ENCODE results near the gene WNK1.

WNK1 gene

GRCh38 chr12:728781-729180 lies 23.6 kb upstream of the WNK1 start:
- DNase-seq (ENCODE audit: low read depth) = peak; percentile 28
- no peak overlapping the region for H3K4me3 ChIP-seq (ENCODE audit: low read depth, low read length)
- no peak for TF ChIP-seq CTCF (IDR thresholded peaks at IDR 0.05; ENCODE audit: insufficient read depth, low read depth, low read length, missing control alignments)

GRCh38 chr12:729221-729620 lies 23.2 kb upstream of the WNK1 start:
- no peak for TF ChIP-seq CTCF (IDR thresholded peaks at IDR 0.05; ENCODE audit: insufficient read depth, low read depth, low read length, missing control alignments)
- DNase-seq (ENCODE audit: low read depth) = no peak
- H3K4me3 ChIP-seq (ENCODE audit: low read depth, low read length) = no peak overlapping the region

GRCh38 chr12:730550-730949 lies 21.8 kb upstream of the WNK1 start:
- no peak for TF ChIP-seq CTCF (IDR thresholded peaks at IDR 0.05; ENCODE audit: insufficient read depth, low read depth, low read length, missing control alignments)
- no peak for DNase-seq (ENCODE audit: low read depth)

GRCh38 chr12:737122-737739 lies 15.1 kb upstream of the WNK1 start:
- no peak for TF ChIP-seq CTCF (IDR thresholded peaks at IDR 0.05; ENCODE audit: insufficient read depth, low read depth, low read length, missing control alignments)
- no peak for DNase-seq (ENCODE audit: low read depth)
- H3K4me3 ChIP-seq (ENCODE audit: low read depth, low read length) = no peak overlapping the region

More at GRCh38 chr12:730550-730949, 21.8 kb upstream of the WNK1 start:
- no peak overlapping the region for H3K4me3 ChIP-seq (ENCODE audit: low read depth, low read length)

GRCh38 chr12:738712-739111 lies 13.7 kb upstream of the WNK1 start:
- DNase-seq (ENCODE audit: low read depth) = no peak
- no peak for TF ChIP-seq CTCF (IDR thresholded peaks at IDR 0.05; ENCODE audit: insufficient read depth, low read depth, low read length, missing control alignments)
- no peak overlapping the region for H3K4me3 ChIP-seq (ENCODE audit: low read depth, low read length)

GRCh38 chr12:739349-739748 lies 13.0 kb upstream of the WNK1 start:
- no peak overlapping the region for H3K4me3 ChIP-seq (ENCODE audit: low read depth, low read length)
- no peak for TF ChIP-seq CTCF (IDR thresholded peaks at IDR 0.05; ENCODE audit: insufficient read depth, low read depth, low read length, missing control alignments)
- DNase-seq (ENCODE audit: low read depth) = no peak

GRCh38 chr12:740921-741320 lies 11.5 kb upstream of the WNK1 start:
- DNase-seq (ENCODE audit: low read depth) = no peak
- no peak overlapping the region for H3K4me3 ChIP-seq (ENCODE audit: low read depth, low read length)
- TF ChIP-seq CTCF (IDR thresholded peaks at IDR 0.05; ENCODE audit: insufficient read depth, low read depth, low read length, missing control alignments) = no peak
